WTC11 (cell line): ENCODE data around the gene SMAD2. TPM values are rescaled to one million over a fixed set of nuclear protein-coding genes. Genes with fewer than 3 reads are reported as not detected.

ENCODE experiments used
- ATAC-seq: fragments of 200-7000 bp; cut with Tn5 transposase; 2 replicates; pipeline ENCODE4 v1.10.0; 2021; ENCODE audit warnings: mild to moderate bottlenecking, moderate library complexity
- CTCF ChIA-PET: fragments of 300-600 bp; sonication (Branson Sonifier 250); formaldehyde crosslinking; loops from one replicate; lab custom pipeline; 2021; ENCODE audit warnings: antibody characterized with exemption; lab: Charles Lee
- POLR2A ChIA-PET: fragments of 350-600 bp; sonication (Branson Sonifier 250); formaldehyde crosslinking; loops from one replicate; lab custom pipeline; 2021; ENCODE audit warnings: antibody characterized with exemption; lab: Charles Lee
- DNase-seq: peaks from one replicate; pipeline ENCODE4 v3.0.0; 2021; ENCODE audit warnings: low spot score
- H3K27ac Mint-ChIP-seq: 2 replicates; pipeline ENCODE4 v1.8.0; 2021; ENCODE audit warnings: mixed read lengths
- H3K27me3 Mint-ChIP-seq: 2 replicates; pipeline ENCODE4 v1.8.0; 2021; ENCODE audit warnings: low read depth, mild to moderate bottlenecking, moderate library complexity, mixed read lengths
- H3K36me3 Mint-ChIP-seq: 2 replicates; pipeline ENCODE4 v1.8.0; 2021; ENCODE audit warnings: mixed read lengths
- H3K4me1 Mint-ChIP-seq: 2 replicates; pipeline ENCODE4 v1.8.0; 2022; ENCODE audit warnings: mixed read lengths
- H3K4me3 Mint-ChIP-seq: 2 replicates; pipeline ENCODE4 v1.8.0; 2021; ENCODE audit warnings: mild to moderate bottlenecking, moderate library complexity, mixed read lengths
- H3K9me3 Mint-ChIP-seq: 2 replicates; pipeline ENCODE4 v1.8.0; 2021; ENCODE audit warnings: mixed read lengths
- ARID4B ChIP-seq: sonication (generic); formaldehyde crosslinking; IDR thresholded peaks from 2 replicates; pipeline ENCODE4 v1.8.0; 2023; ENCODE audit warnings: missing genetic modification reagents, mild to moderate bottlenecking, borderline replicate concordance
- ATF2 ChIP-seq: sonication (generic); formaldehyde crosslinking; IDR thresholded peaks from 2 replicates; pipeline ENCODE4 v1.8.1; 2022; ENCODE audit warnings: low read depth, missing genetic modification reagents, borderline replicate concordance
- CREM ChIP-seq: sonication (generic); formaldehyde crosslinking; IDR thresholded peaks from 2 replicates; pipeline ENCODE4 v1.8.1; 2022; ENCODE audit warnings: mild to moderate bottlenecking, missing genetic modification reagents, moderate library complexity
- E2F1 ChIP-seq: sonication (generic); formaldehyde crosslinking; IDR thresholded peaks from 2 replicates; pipeline ENCODE4 v1.8.0; 2022; ENCODE audit warnings: mild to moderate bottlenecking, missing genetic modification reagents
- FOXJ3 ChIP-seq: sonication (generic); formaldehyde crosslinking; IDR thresholded peaks from 2 replicates; pipeline ENCODE4 v1.9.0; 2021; ENCODE audit warnings: missing genetic modification reagents, mild to moderate bottlenecking, borderline replicate concordance
- FOXP1 ChIP-seq: sonication (generic); formaldehyde crosslinking; IDR thresholded peaks from 2 replicates; pipeline ENCODE4 v1.8.0; 2022; ENCODE audit warnings: missing genetic modification reagents, mild to moderate bottlenecking, moderate library complexity, borderline replicate concordance
- IRF2 ChIP-seq: sonication (generic); formaldehyde crosslinking; IDR thresholded peaks from 2 replicates; pipeline ENCODE4 v1.8.0; 2022; ENCODE audit warnings: low read depth, missing genetic modification reagents, borderline replicate concordance
- RELA ChIP-seq: sonication (generic); formaldehyde crosslinking; IDR thresholded peaks from 2 replicates; pipeline ENCODE4 v1.8.1; 2022; ENCODE audit warnings: missing genetic modification reagents, mild to moderate bottlenecking, borderline replicate concordance
- SMAD4 ChIP-seq: sonication (generic); formaldehyde crosslinking; IDR thresholded peaks from 2 replicates; pipeline ENCODE4 v1.8.0; 2022; ENCODE audit warnings: mild to moderate bottlenecking, missing genetic modification reagents
- SOX15 ChIP-seq: fragments of 250-450 bp; sonication (Bioruptor Pico); IDR thresholded peaks from 2 replicates; pipeline ENCODE4 v1.9.0; 2021; ENCODE audit warnings: mild to moderate bottlenecking
- TP53 ChIP-seq: sonication (generic); formaldehyde crosslinking; IDR thresholded peaks from 2 replicates; pipeline ENCODE4 v1.8.1; 2023; ENCODE audit warnings: mild to moderate bottlenecking, missing genetic modification reagents
- USF1 ChIP-seq: sonication (generic); formaldehyde crosslinking; IDR thresholded peaks from 2 replicates; pipeline ENCODE4 v1.8.0; 2022; ENCODE audit warnings: mild to moderate bottlenecking, missing genetic modification reagents
- ZNF138 ChIP-seq: sonication (generic); formaldehyde crosslinking; conservative IDR thresholded peaks from 2 replicates; pipeline ENCODE4 v1.8.1; 2022; ENCODE audit warnings: mild to moderate bottlenecking, moderate library complexity, missing genetic modification reagents
- ZNF232 ChIP-seq: sonication (generic); formaldehyde crosslinking; IDR thresholded peaks from 2 replicates; pipeline ENCODE4 v1.8.0; 2022; ENCODE audit warnings: mild to moderate bottlenecking, missing genetic modification reagents
- ZNF263 ChIP-seq: sonication (generic); formaldehyde crosslinking; IDR thresholded peaks from 2 replicates; pipeline ENCODE4 v1.8.1; 2022; ENCODE audit warnings: low read depth, mild to moderate bottlenecking, moderate library complexity, missing genetic modification reagents
- ZNF281 ChIP-seq: sonication (generic); formaldehyde crosslinking; IDR thresholded peaks from 2 replicates; pipeline ENCODE4 v1.8.0; 2023; ENCODE audit warnings: mild to moderate bottlenecking, missing genetic modification reagents
- ZNF425 ChIP-seq: fragments of 250-450 bp; sonication (Bioruptor Pico); conservative IDR thresholded peaks from 2 replicates; pipeline ENCODE4 v1.9.0; 2021; ENCODE audit warnings: mild to moderate bottlenecking
- total RNA-seq: library from RNA; stranded (reverse); gene quantifications from 3 replicates; pipeline ENCODE4 v1.2.3, GENCODE V29; 2021

Gene SMAD2
- total RNA-seq, 1 experiment from 2014 or later: 104 TPM

GRCh38 chr18:47931718-47932103, 1.3 kb upstream of the SMAD2 start:
- DNase-seq (peak; percentile 19), ATAC-seq (peak; percentile 10)
- Mint-ChIP-seq H3K27me3 (no peaks in the 10 kb centered on the region), H3K9me3 (no peaks in the 10 kb centered on the region), H3K36me3 (0 out of 2 replicates have a peak, but pooled peaks cover 3% of the 10 kb centered on the region), H3K27ac (peak overlapping the region; percentile 95), H3K4me1 (peaks cover 44% of the 10 kb centered on the region), H3K4me3 (peak overlapping the region; percentile 73)
- ChIA-PET CTCF (interaction anchor here (1.3 kb wide), 1 partner anchor 76 kb away, joined by 5 read pairs; no protein-coding TSS in a partner anchor), POLR2A (no interaction called here)
- TF ChIP-seq ZNF232 (no peak), CREM (CRISPR knock-in tag) (no peak), TP53 (no peak)

- peak overlapping the region; percentile 73 for H3K4me3 Mint-ChIP-seq
- ChIA-PET CTCF (interaction anchor here (0.6 to 1.7 kb wide), 8 partner anchors 13 to 338 kb away, joined by 3 to 12 read pairs (median 4); no protein-coding TSS in a partner anchor), POLR2A (interaction anchor here (0.6 to 1.4 kb wide), 3 partner anchors 10 to 77 kb away, joined by 3 to 5 read pairs (median 4); no protein-coding TSS in a partner anchor)
- peaks cover 49% of the 10 kb centered on the region for H3K4me1 Mint-ChIP-seq
- peak overlapping the region; percentile 95 for H3K27ac Mint-ChIP-seq
- ATAC-seq (peak; percentile 80), DNase-seq (peak; percentile 94)
- no peaks in the 10 kb centered on the region for H3K9me3 Mint-ChIP-seq
- H3K36me3 Mint-ChIP-seq: 0 out of 2 replicates have a peak, but pooled peaks cover 3% of the 10 kb centered on the region
- no peaks in the 10 kb centered on the region for H3K27me3 Mint-ChIP-seq
- TF ChIP-seq SOX15 (CRISPR knock-in tag) (no peak), ZNF425 (CRISPR knock-in tag) (no peak), CREM (CRISPR knock-in tag) (no peak), ZNF281 (CRISPR knock-in tag) (no peak), ATF2 (CRISPR knock-in tag) (no peak), ZNF138 (0 out of 2 replicates have a peak, but pooled peaks have one; percentile 47), E2F1 (CRISPR knock-in tag) (no peak), ARID4B (peak; percentile 75; the same call in 1 of the 2 replicates), IRF2 (no peak), FOXP1 (CRISPR knock-in tag) (peak; percentile 73; the same call in 1 of the 2 replicates), SMAD4 (no peak), USF1 (CRISPR knock-in tag) (peak; percentile 48; the same call in 1 of the 2 replicates), RELA (CRISPR knock-in tag) (peak; percentile 55; the same call in 1 of the 2 replicates), FOXJ3 (CRISPR knock-in tag) (no peak), ZNF263 (CRISPR knock-in tag) (no peak)
Observed at GRCh38 chr18:47930931-47931717, 665 bp upstream of the SMAD2 start.
